HFFc6 (cell line): Measurements from ENCODE around the gene IFNA1. TPM values are rescaled to one million over a fixed set of nuclear protein-coding genes. Genes with fewer than 3 reads are reported as not detected.
"Not testable (repeated sequence)": the region's sequence is repeated elsewhere in the genome, so short reads cannot be mapped to it uniquely, and the experiment has no call there.

Experiments used
- DNase-seq: peaks from one replicate; pipeline ENCODE4 v3.0.0-alpha.2; 2018
- H3K27ac Mint-ChIP-seq: 2 replicates; pipeline ENCODE4 v1.8.0; 2020; ENCODE audit warnings: mild to moderate bottlenecking, mixed read lengths
- H3K27me3 Mint-ChIP-seq: 2 replicates; pipeline ENCODE4 v1.8.0; 2021; ENCODE audit warnings: mild to moderate bottlenecking, moderate library complexity, mixed read lengths; ENCODE audit not compliant: insufficient read depth
- H3K36me3 Mint-ChIP-seq: 2 replicates; pipeline ENCODE4 v1.8.0; 2021; ENCODE audit warnings: low read depth, mixed read lengths
- H3K4me1 Mint-ChIP-seq: 2 replicates; pipeline ENCODE4 v1.8.0; 2020; ENCODE audit warnings: low read depth, mixed read lengths
- H3K4me3 Mint-ChIP-seq: 2 replicates; pipeline ENCODE4 v1.8.0; 2020; ENCODE audit warnings: mild to moderate bottlenecking, moderate library complexity, mixed read lengths
- H3K9me3 Mint-ChIP-seq: 2 replicates; pipeline ENCODE4 v1.8.0; 2020; ENCODE audit warnings: mild to moderate bottlenecking, mixed read lengths
- CTCF ChIP-seq: fragments of 200-600 bp; sonication (generic); IDR thresholded peaks from 2 replicates; pipeline ENCODE4 v1.5.0; 2021; ENCODE audit warnings: antibody characterized with exemption, mild to moderate bottlenecking
- total RNA-seq, 6 experiments: library from RNA; stranded (reverse); fragmentation: NEBNext Ultra II Directional; extraction: Animal tissue kit (Norgen Biotek cat#: 25700); gene quantifications; 2 replicates in 1 of 6; 3 replicates in 5 of 6; pipeline ENCODE4 v1.2.3, GENCODE V29; 2021

IFNA1 gene
- total RNA-seq, 6 experiments from 2014 or later = not detected

- Mint-ChIP-seq H3K9me3 (no peaks in the 10 kb centered on the region), H3K27ac (no peak overlapping the region), H3K27me3 (peaks cover 10% of the 10 kb centered on the region), H3K36me3 (no peaks in the 10 kb centered on the region), H3K4me1 (peaks cover 6% of the 10 kb centered on the region), H3K4me3 (no peak overlapping the region)
- TF ChIP-seq CTCF = no peak
- DNase-seq = no peak
Measured at GRCh38 chr9:21432672-21433425, 7.4 kb upstream of the IFNA1 start.

- H3K4me3 Mint-ChIP-seq = no peak overlapping the region
- peak; percentile 70 for DNase-seq
- peaks cover 7% of the 10 kb centered on the region; the same call in 1 of the 2 replicates for H3K27me3 Mint-ChIP-seq
- H3K27ac Mint-ChIP-seq = no peak overlapping the region
- H3K4me1 Mint-ChIP-seq = peaks cover 6% of the 10 kb centered on the region
- peak; percentile 85 for TF ChIP-seq CTCF
- no peaks in the 10 kb centered on the region for H3K9me3 Mint-ChIP-seq
- no peaks in the 10 kb centered on the region for H3K36me3 Mint-ChIP-seq
Measured at GRCh38 chr9:21434202-21435014, 5.8 kb upstream of the IFNA1 start.

GRCh38 chr9:21435015-21435383 is 5.2 kb upstream of the IFNA1 start:
- H3K27me3 Mint-ChIP-seq, H3K4me3 Mint-ChIP-seq, H3K36me3 Mint-ChIP-seq, DNase-seq, H3K27ac Mint-ChIP-seq, H3K9me3 Mint-ChIP-seq, H3K4me1 Mint-ChIP-seq: not testable (repeated sequence)

- no peak overlapping the region for H3K4me3 Mint-ChIP-seq
- no peaks in the 10 kb centered on the region for H3K36me3 Mint-ChIP-seq
- TF ChIP-seq CTCF = no peak
- peaks cover 45% of the 10 kb centered on the region for H3K4me1 Mint-ChIP-seq
- H3K27me3 Mint-ChIP-seq = no peaks in the 10 kb centered on the region
- no peaks in the 10 kb centered on the region for H3K9me3 Mint-ChIP-seq
- no peak for DNase-seq
- H3K27ac Mint-ChIP-seq = no peak overlapping the region
Measured at GRCh38 chr9:21443849-21444625, 3.8 kb downstream of the IFNA1 start.

- H3K4me1 Mint-ChIP-seq = peaks cover 78% of the 10 kb centered on the region
- H3K4me3 Mint-ChIP-seq, DNase-seq, H3K9me3 Mint-ChIP-seq, H3K27ac Mint-ChIP-seq, H3K27me3 Mint-ChIP-seq: not testable (repeated sequence)
- H3K36me3 Mint-ChIP-seq = peaks cover 24% of the 10 kb centered on the region
Measured at GRCh38 chr9:21449312-21449711, 9.1 kb downstream of the IFNA1 start.

GRCh38 chr9:21450733-21451394 is 10.6 kb downstream of the IFNA1 start:
- H3K27me3 Mint-ChIP-seq = 0 out of 2 replicates have a peak, but pooled peaks cover 4% of the 10 kb centered on the region
- H3K4me1 Mint-ChIP-seq = peaks cover 92% of the 10 kb centered on the region
- TF ChIP-seq CTCF = no peak
- H3K4me3 Mint-ChIP-seq = no peak overlapping the region
- peak overlapping the region; percentile 32 for H3K27ac Mint-ChIP-seq
- peaks cover 31% of the 10 kb centered on the region for H3K36me3 Mint-ChIP-seq
- H3K9me3 Mint-ChIP-seq = no peaks in the 10 kb centered on the region
- peak; percentile 32 for DNase-seq
